ENCODE data around the gene SLC66A1. TPM values are rescaled to one million over a fixed set of nuclear protein-coding genes. Genes with fewer than 3 reads are reported as not detected.

Gene SLC66A1
- total RNA-seq, 6 donors from 2014 or later: 15.6 to 30.3 (median 24.3) TPM

DNA sequence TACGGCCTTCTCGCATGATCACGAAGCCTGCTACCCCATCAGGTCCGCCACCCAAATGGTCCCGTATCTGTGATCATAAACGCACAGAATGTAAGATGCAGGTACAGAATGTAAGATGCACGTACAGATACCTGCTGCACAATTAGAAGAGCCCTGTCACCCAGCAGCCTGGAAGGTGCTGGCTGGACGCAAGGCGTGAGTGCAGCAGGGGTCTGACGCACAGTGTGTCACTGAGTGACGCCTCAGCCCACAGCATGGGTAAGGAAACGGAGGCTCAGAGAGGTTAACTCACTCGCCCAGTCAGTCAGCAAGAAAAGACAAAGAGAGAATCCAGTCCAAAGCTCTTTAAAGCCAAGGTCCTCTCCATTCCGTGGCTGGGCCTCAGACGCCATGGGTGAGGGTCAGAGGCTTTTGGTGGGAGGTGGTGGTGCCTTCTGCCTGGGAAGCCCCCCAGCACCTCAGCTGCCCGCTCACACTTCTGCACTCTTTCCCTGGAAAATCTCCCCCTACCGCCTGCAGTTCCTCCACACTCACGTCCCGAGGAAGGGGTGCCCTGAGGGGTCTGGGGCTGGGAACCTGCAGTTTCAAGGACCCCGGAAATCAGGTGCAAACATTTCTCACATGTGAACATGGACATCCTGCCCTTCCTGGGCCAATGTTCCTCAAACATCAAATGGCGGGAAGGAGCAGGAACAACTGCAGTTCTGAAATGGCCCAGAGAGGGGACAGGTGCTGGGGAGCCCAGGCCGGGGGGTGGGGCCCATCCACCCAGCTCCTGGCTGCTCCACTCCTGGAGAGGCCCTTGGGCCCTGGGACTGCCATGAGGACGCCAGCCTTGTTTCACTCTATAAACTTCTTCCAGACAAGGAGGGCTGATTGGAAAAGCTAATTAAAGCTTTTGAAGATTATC lies 59.4 kb downstream of the SLC66A1 start:
- 90 to 91% methylated on average over 21 to 23 of the region's 23 CpGs for WGBS, 2 donors
- peak overlapping the region in 3 of 4 donors; percentile 47 to 84 (median 81) for H3K27ac ChIP-seq
- TF ChIP-seq EP300 (IDR thresholded peaks at IDR 0.05): no peak
- TF ChIP-seq, protein P1, sequence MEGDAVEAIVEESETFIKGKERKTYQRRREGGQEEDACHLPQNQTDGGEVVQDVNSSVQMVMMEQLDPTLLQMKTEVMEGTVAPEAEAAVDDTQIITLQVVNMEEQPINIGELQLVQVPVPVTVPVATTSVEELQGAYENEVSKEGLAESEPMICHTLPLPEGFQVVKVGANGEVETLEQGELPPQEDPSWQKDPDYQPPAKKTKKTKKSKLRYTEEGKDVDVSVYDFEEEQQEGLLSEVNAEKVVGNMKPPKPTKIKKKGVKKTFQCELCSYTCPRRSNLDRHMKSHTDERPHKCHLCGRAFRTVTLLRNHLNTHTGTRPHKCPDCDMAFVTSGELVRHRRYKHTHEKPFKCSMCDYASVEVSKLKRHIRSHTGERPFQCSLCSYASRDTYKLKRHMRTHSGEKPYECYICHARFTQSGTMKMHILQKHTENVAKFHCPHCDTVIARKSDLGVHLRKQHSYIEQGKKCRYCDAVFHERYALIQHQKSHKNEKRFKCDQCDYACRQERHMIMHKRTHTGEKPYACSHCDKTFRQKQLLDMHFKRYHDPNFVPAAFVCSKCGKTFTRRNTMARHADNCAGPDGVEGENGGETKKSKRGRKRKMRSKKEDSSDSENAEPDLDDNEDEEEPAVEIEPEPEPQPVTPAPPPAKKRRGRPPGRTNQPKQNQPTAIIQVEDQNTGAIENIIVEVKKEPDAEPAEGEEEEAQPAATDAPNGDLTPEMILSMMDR (IDR thresholded peaks at IDR 0.05): no peak
- no peak for TF ChIP-seq POLR2AphosphoS5 (IDR thresholded peaks at IDR 0.05)
- no peak for TF ChIP-seq POLR2A (IDR thresholded peaks at IDR 0.05)
- peaks cover 4 to 41% (median 24%) of the 10 kb centered on the region in 4 donors for H3K36me3 ChIP-seq
- H3K4me1 ChIP-seq: peaks cover 20 to 55% (median 49%) of the 10 kb centered on the region in 4 donors
- H3K9me3 ChIP-seq: no peaks in the 10 kb centered on the region
- H3K27me3 ChIP-seq: no peaks in the 10 kb centered on the region
- DNase-seq: no peak
- no peak overlapping the region for H3K4me3 ChIP-seq
- ATAC-seq (ENCODE audit: low FRiP score in 2 of 2): no peak

GRCh38 chr1:19372136-19372514 lies 60.0 kb downstream of the SLC66A1 start:
- Histone ChIP-seq H3K9me3 (no peaks in the 10 kb centered on the region), H3K36me3 (peaks cover 4 to 47% (median 29%) of the 10 kb centered on the region in 4 donors), H3K27me3 (no peaks in the 10 kb centered on the region), H3K27ac (peak overlapping the region in 1 of 4 donors; percentile 84), H3K4me1 (peaks cover 20 to 55% (median 44%) of the 10 kb centered on the region in 4 donors), H3K4me3 (no peak overlapping the region)
- ATAC-seq (ENCODE audit: low FRiP score in 2 of 2): no peak
- TF ChIP-seq, protein P1 (IDR thresholded peaks at IDR 0.05): no peak
- TF ChIP-seq EP300 (IDR thresholded peaks at IDR 0.05): no peak
- no peak for DNase-seq
- WGBS, 2 donors: 90 to 94% methylated on average over 5 of the region's 5 CpGs

DNA sequence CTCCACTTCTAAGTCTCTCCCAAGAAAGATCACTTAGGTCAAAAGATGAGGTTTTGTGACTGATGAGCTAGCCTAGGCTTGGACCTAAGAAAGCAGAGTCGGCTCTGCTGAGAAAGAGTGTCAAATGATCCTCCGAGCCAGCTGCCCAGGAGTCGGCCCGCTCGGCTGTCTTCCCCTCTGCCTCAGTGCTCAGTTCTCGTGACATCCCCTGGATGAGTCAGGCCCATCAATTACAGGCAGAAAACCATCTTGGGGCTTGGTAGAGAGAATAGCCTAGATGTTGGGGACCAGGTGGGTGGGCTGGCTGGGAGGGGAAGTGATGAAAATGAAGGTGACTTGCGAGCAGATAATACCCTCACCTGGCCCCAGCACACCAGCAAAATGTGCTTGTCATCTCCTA lies 60.5 kb downstream of the SLC66A1 start:
- 81 to 82% methylated on average over 7 of the region's 7 CpGs for WGBS, 2 donors
- H3K27ac ChIP-seq: no peak overlapping the region
- ATAC-seq (ENCODE audit: low FRiP score in 2 of 2): peak in 1 of 2 donors; percentile 48

DNA sequence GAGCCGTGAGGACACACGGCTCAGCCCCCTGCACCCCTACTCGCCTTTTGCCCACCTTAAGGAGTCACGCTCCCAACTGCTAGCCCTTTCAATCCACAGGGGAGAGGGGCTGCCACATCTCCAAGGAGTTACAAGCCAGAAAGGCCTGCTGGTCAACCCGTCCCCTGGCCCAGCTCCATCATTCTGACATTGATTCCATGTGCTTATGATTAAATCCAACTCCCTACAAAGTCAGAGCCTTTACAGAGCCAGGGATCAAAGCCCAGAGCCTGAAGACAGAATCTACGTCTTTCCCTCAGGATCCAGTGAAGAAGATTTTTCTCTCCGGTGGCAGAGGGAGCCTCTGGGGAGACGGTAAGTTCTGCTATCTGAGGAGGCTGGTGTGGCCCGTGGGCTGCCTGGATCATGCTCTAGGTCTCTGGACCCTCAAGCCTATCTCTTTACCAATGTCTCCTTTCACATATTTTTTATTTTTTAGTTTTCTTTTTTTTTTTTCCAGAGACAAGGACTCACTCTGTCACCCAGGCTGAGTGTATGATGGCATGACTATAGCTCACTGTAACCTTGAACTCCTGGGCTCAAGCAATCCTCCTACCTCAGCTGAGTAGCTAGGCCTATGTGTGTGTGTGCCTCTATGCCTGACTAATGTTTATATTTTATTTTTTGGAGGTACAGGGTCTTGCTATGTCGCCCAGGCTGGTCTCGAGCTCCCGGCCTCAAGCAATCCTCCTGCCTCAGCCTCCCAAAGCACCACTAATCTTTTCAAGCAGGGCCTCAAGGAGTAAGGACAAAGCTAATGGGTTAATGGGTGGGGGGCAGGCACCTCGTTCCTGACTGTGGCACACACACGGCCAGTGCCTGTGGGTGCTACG lies 61.3 kb downstream of the SLC66A1 start:
- ATAC-seq (ENCODE audit: low FRiP score in 2 of 2) (peak in 1 of 2 donors; percentile 22), DNase-seq (no peak)
- no peak overlapping the region for H3K4me3 ChIP-seq
- TF ChIP-seq EP300 (IDR thresholded peaks at IDR 0.05) (no peak), POLR2A (IDR thresholded peaks at IDR 0.05) (no peak), POLR2AphosphoS5 (IDR thresholded peaks at IDR 0.05) (no peak)
- TF ChIP-seq, protein P1 (IDR thresholded peaks at IDR 0.05): no peak
- peak overlapping the region in 1 of 4 donors; percentile 10 for H3K27ac ChIP-seq
- WGBS, 2 donors: 82 to 93% methylated on average over 12 to 15 of the region's 15 CpGs
- H3K4me1 ChIP-seq: peaks cover 13 to 45% (median 34%) of the 10 kb centered on the region in 4 donors
- peaks cover 4 to 60% (median 41%) of the 10 kb centered on the region in 4 donors for H3K36me3 ChIP-seq
- no peaks in the 10 kb centered on the region for H3K27me3 ChIP-seq
- no peaks in the 10 kb centered on the region for H3K9me3 ChIP-seq

More for the DNA sequence above, 60.5 kb downstream of the SLC66A1 start:
- TF ChIP-seq POLR2AphosphoS5 (IDR thresholded peaks at IDR 0.05): no peak
- TF ChIP-seq POLR2A (IDR thresholded peaks at IDR 0.05): no peak
- TF ChIP-seq, protein P1 (IDR thresholded peaks at IDR 0.05): no peak
- TF ChIP-seq EP300 (IDR thresholded peaks at IDR 0.05): no peak
- peaks cover 4 to 52% (median 33%) of the 10 kb centered on the region in 4 donors for H3K36me3 ChIP-seq
- no peaks in the 10 kb centered on the region for H3K27me3 ChIP-seq
- peaks cover 20 to 52% (median 40%) of the 10 kb centered on the region in 4 donors for H3K4me1 ChIP-seq
- DNase-seq: no peak
- H3K9me3 ChIP-seq: no peaks in the 10 kb centered on the region
- no peak overlapping the region for H3K4me3 ChIP-seq
